Endothelial cell (in vitro differentiated cells): ENCODE results near the gene GLB1L2. TPM values are rescaled to one million over a fixed set of nuclear protein-coding genes. Genes with fewer than 3 reads are reported as not detected.

ENCODE experiments used
- DNase-seq: peaks from one replicate; pipeline ENCODE4 v3.0.0; 2021; ENCODE audit warnings: low spot score
- H3K27ac Mint-ChIP-seq: one replicate; pipeline ENCODE4 v1.8.0; 2021; ENCODE audit warnings: mixed read lengths, inconsistent platforms; ENCODE audit not compliant: unreplicated experiment
- H3K27me3 Mint-ChIP-seq: one replicate; pipeline ENCODE4 v1.8.0; 2021; ENCODE audit warnings: mild to moderate bottlenecking, moderate library complexity, mixed read lengths, inconsistent platforms; ENCODE audit not compliant: unreplicated experiment
- H3K36me3 Mint-ChIP-seq: one replicate; pipeline ENCODE4 v1.8.0; 2021; ENCODE audit warnings: mild to moderate bottlenecking, low read depth, mixed read lengths, inconsistent platforms; ENCODE audit not compliant: unreplicated experiment
- H3K4me1 Mint-ChIP-seq: one replicate; pipeline ENCODE4 v1.8.0; 2021; ENCODE audit warnings: mild to moderate bottlenecking, mixed read lengths, inconsistent platforms; ENCODE audit not compliant: unreplicated experiment
- H3K4me3 Mint-ChIP-seq: one replicate; pipeline ENCODE4 v1.8.0; 2021; ENCODE audit warnings: mild to moderate bottlenecking, mixed read lengths, inconsistent platforms; ENCODE audit not compliant: unreplicated experiment
- H3K9me3 Mint-ChIP-seq: one replicate; pipeline ENCODE4 v1.8.0; 2021; ENCODE audit warnings: mixed read lengths, inconsistent platforms; ENCODE audit not compliant: unreplicated experiment
- CTCF ChIP-seq: fragments of 200-600 bp; sonication (generic); IDR thresholded peaks from one replicate; pipeline ENCODE4 v1.5.0; 2021; ENCODE audit warnings: antibody characterized with exemption; ENCODE audit not compliant: unreplicated experiment
- total RNA-seq: library from RNA; stranded (reverse); fragmentation: NEBNext Ultra II Directional; extraction: Animal tissue kit (Norgen Biotek cat#: 25700); gene quantifications from one replicate; pipeline ENCODE4 v1.2.1, GENCODE V29; 2021; ENCODE audit not compliant: unreplicated experiment

GLB1L2 gene
- total RNA-seq, 1 donor from 2014 or later = 5.0 TPM

- H3K27me3 Mint-ChIP-seq = peaks cover 11% of the 10 kb centered on the region
- H3K4me3 Mint-ChIP-seq = no peak overlapping the region
- no peak overlapping the region for H3K27ac Mint-ChIP-seq
- H3K36me3 Mint-ChIP-seq = no peaks in the 10 kb centered on the region
- DNase-seq = no peak
- H3K4me1 Mint-ChIP-seq = no peaks in the 10 kb centered on the region
- H3K9me3 Mint-ChIP-seq = no peaks in the 10 kb centered on the region
- no peak for TF ChIP-seq CTCF
These were observed 38.1 kb downstream of the GLB1L2 start for GRCh38 chr11:134369656-134370525.

DNA sequence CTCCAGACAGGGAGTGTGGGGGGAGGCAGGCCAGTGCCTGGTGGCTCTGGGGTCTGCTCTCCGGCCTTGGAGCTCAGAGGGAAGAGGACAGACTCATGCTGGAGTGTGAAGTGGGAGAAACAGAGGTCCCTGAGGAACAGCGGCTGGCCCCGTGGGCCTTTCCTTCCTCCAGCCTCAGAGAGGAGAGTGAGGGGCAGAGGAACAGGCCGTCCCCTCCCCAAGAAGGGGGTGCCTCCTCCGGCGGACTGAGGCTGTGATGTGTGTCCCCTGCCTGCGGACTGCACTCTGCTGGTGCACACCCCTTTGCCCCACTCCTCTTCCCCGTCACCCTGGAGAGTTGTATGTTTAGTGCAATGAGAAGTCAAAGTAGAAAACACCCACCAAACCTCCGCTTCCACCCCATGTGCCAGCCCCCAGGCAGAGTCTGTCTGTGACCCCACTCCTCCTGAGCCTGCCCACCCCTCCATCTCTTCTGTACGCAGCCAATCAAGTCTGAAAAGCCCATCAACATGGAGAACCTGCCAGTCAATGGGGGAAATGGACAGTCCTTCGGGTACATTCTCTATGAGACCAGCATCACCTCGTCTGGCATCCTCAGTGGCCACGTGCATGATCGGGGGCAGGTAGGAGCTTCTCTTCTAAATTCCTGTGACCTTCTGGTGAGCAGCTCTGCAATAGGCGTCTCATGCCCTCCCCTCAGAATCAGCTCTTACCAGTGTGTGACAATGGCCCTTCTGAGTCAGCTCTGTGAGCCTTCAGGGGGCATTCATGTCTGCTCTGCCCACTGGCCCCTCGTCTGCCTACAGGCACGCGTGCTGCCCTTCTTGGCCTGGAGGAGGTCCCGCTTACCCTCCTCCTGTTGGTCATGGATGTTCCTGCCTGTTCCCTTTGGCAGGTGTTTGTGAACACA is 39.0 kb downstream of the GLB1L2 start:
- H3K36me3 Mint-ChIP-seq = no peaks in the 10 kb centered on the region
- DNase-seq = no peak
- H3K27ac Mint-ChIP-seq = no peak overlapping the region
- H3K4me1 Mint-ChIP-seq = no peaks in the 10 kb centered on the region
- no peaks in the 10 kb centered on the region for H3K9me3 Mint-ChIP-seq
- peak overlapping the region; percentile 28 for H3K4me3 Mint-ChIP-seq
- no peak for TF ChIP-seq CTCF
- peaks cover 11% of the 10 kb centered on the region for H3K27me3 Mint-ChIP-seq

DNA sequence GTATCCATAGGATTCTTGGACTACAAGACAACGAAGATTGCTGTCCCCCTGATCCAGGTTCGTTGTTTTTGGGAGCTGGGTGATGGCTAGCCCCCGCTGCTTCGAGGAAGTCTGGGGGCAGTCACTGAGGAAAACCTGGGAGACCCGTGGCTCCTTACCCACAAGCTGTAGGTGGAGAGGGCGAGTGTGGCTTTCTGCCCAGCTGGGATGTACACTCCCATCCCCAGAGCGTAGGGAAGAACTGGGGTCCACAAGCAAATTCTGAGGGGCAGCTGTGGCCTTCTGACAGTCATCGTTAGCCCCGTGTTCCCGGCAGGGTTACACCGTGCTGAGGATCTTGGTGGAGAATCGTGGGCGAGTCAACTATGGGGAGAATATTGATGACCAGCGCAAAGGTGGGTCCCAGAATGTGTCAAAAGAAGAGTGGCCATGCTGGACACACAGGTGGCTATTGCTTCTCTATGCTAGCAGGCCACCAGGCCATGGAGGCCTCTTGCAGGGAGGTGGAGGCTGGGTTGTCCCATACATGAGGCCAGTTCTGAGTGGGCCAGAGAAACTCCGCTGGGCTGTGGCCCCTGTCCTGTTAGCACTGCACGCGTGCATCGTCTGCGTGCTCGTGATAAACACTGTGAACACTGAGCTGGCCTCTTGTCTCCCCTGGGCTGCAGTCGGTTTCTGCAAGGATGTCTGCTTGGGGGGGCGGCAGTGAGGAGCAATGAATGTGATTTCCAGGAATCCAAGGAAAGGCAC is 39.8 kb downstream of the GLB1L2 start:
- no peak for DNase-seq
- no peaks in the 10 kb centered on the region for H3K4me1 Mint-ChIP-seq
- H3K9me3 Mint-ChIP-seq = no peaks in the 10 kb centered on the region

GRCh38 chr11:134372536-134372935 is 40.7 kb downstream of the GLB1L2 start:
- peaks cover 10% of the 10 kb centered on the region for H3K27me3 Mint-ChIP-seq
- TF ChIP-seq CTCF = no peak
- no peak overlapping the region for H3K4me3 Mint-ChIP-seq
- peaks cover 2% of the 10 kb centered on the region for H3K36me3 Mint-ChIP-seq
- H3K9me3 Mint-ChIP-seq = no peaks in the 10 kb centered on the region
- no peak for DNase-seq
- H3K4me1 Mint-ChIP-seq = no peaks in the 10 kb centered on the region
- H3K27ac Mint-ChIP-seq = no peak overlapping the region

More for the DNA sequence above, 39.8 kb downstream of the GLB1L2 start:
- Mint-ChIP-seq H3K27ac (no peak overlapping the region), H3K4me3 (peak overlapping the region; percentile 28), H3K36me3 (no peaks in the 10 kb centered on the region), H3K27me3 (peaks cover 11% of the 10 kb centered on the region)
- TF ChIP-seq CTCF = no peak
